Uterus (tissue), 4 donors: Measurements from ENCODE around the gene ORAI2. TPM values are rescaled to one million over a fixed set of nuclear protein-coding genes. Genes with fewer than 3 reads are reported as not detected.
A peak's percentile ranks its signal among the peaks of the same experiment; 100 is the strongest.
"Not testable (repeated sequence)": the region's sequence is repeated elsewhere in the genome, so short reads cannot be mapped to it uniquely, and the experiment has no call there.

Experiments used
- DNase-seq, 2 donors: peaks; one replicate each; pipeline ENCODE4 v3.0.0-alpha.2; 2019 to 2020
- H3K27ac ChIP-seq, 2 donors: fragments of 200-600 bp; sonication (generic); 1 replicate in 1 of 2; 2 replicates in 1 of 2; pipeline ENCODE4 v1.5.1; 2016 to 2018
- H3K27me3 ChIP-seq, 2 donors: fragments of 200-600 bp; sonication (generic); one replicate each; pipeline ENCODE4 v1.5.1; 2018 to 2019; ENCODE audit warnings: control low read depth in 1 of 2
- H3K36me3 ChIP-seq, 2 donors: fragments of 200-600 bp; sonication (generic); one replicate each; pipeline ENCODE4 v1.5.1; 2019; ENCODE audit warnings: control low read depth in 1 of 2
- H3K4me1 ChIP-seq, 2 donors: fragments of 200-600 bp; sonication (generic); one replicate each; pipeline ENCODE4 v1.5.1; 2018 to 2019; ENCODE audit warnings: control low read depth in 1 of 2
- H3K4me3 ChIP-seq, 2 donors: fragments of 200-600 bp; sonication (generic); 1 replicate in 1 of 2; 2 replicates in 1 of 2; pipeline ENCODE4 v1.5.1; 2018 to 2019; ENCODE audit warnings: mild to moderate bottlenecking in 1 of 2
- H3K9me3 ChIP-seq, 2 donors: fragments of 200-600 bp; sonication (generic); one replicate each; pipeline ENCODE4 v1.5.1; 2019; ENCODE audit warnings: control low read depth in 1 of 2
- POLR2A ChIP-seq, 2 donors: fragments of 450-650 bp; IDR thresholded peaks; one replicate each; pipeline ENCODE4 v1.6.1; 2016; ENCODE audit warnings: antibody characterized with exemption in 2 of 2, mild to moderate bottlenecking in 1 of 2, moderate library complexity in 1 of 2
- intact Hi-C: fragments of 100-400 bp; cut with DNase I; formaldehyde crosslinking; loops from one replicate; pipeline ENCODE4 v1.15.1; 2023; ENCODE audit warnings: low total_unique reads
- total RNA-seq, 4 donors: library from RNA; depleted of rRNA in 3 of 4; stranded (reverse); fragments of >200 nt in 3 of 4; gene quantifications; one replicate each; pipeline versions ENCODE4 v1.1.0 to v1.2.4, GENCODE V29; 2014 to 2023
- TF ChIP-seq, protein P1 (sequence below), 4 experiments: fragments of 200-600 bp in 2 of 4; fragments of 450-650 bp in 2 of 4; sonication (generic) in 2 of 4; IDR thresholded peaks; one replicate each; pipeline ENCODE4 v1.5.1; 2016 to 2019; ENCODE audit warnings: antibody characterized with exemption in 4 of 4, mild to moderate bottlenecking in 2 of 4, moderate library complexity in 1 of 4
- donor health status: DM: yes; HTN: yes; CAD: no.

ORAI2 gene
- total RNA-seq, 4 donors from 2014 or later = 15.6 to 48.9 (median 39.0) TPM

DNA sequence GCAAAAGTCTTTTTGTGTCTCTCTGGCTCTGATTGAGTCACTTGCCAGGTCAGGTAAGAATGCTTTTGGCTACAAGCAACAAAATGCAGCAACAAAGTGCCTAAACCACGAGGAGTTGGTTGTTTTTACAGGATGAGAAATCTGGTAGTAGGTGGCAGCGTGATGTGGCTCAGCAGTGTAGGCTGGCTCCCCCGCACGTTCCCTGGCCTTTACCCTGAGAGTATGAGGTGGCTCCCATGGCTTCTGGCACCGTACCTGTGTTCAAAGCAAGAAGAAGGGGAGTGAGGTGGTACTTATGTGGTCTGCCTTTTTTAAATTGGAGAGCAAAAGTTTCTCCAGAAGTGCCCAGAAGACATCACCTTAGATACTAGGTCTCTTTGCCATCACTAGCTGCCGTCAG, 25.5 kb upstream of the ORAI2 start:
- Histone ChIP-seq H3K4me3 (no peak overlapping the region), H3K27ac (no peak overlapping the region), H3K9me3 (no peaks in the 10 kb centered on the region), H3K4me1 (no peaks in the 10 kb centered on the region), H3K36me3 (no peaks in the 10 kb centered on the region), H3K27me3 (no peaks in the 10 kb centered on the region)
- intact Hi-C loops = no loop called here
- TF ChIP-seq, protein P1, sequence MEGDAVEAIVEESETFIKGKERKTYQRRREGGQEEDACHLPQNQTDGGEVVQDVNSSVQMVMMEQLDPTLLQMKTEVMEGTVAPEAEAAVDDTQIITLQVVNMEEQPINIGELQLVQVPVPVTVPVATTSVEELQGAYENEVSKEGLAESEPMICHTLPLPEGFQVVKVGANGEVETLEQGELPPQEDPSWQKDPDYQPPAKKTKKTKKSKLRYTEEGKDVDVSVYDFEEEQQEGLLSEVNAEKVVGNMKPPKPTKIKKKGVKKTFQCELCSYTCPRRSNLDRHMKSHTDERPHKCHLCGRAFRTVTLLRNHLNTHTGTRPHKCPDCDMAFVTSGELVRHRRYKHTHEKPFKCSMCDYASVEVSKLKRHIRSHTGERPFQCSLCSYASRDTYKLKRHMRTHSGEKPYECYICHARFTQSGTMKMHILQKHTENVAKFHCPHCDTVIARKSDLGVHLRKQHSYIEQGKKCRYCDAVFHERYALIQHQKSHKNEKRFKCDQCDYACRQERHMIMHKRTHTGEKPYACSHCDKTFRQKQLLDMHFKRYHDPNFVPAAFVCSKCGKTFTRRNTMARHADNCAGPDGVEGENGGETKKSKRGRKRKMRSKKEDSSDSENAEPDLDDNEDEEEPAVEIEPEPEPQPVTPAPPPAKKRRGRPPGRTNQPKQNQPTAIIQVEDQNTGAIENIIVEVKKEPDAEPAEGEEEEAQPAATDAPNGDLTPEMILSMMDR (IDR thresholded peaks at IDR 0.05) = no peak
- no peak for TF ChIP-seq POLR2A (IDR thresholded peaks at IDR 0.05)
- no peak for DNase-seq

DNA sequence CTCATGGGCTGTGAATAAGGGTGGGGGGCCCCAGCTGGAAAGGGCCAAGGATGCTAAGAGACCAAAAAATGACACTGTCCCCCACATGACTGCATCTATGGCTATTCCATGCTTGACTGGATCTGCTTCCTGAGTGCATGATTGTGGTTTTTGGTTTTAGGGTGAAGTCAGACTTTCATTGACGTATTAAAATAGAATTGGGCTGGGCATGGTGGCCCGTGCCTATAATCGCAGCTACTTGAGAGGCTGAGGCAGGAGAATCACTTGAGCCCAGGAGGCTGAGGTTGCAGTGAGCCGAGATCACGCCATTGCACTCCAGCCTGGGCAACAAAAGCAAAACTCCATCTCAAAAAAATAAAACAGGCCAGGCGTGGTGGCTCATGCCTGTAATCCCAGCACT, 24.8 kb upstream of the ORAI2 start:
- H3K4me3 ChIP-seq, H3K27ac ChIP-seq, H3K4me1 ChIP-seq, H3K27me3 ChIP-seq, DNase-seq, H3K36me3 ChIP-seq, intact Hi-C loops, H3K9me3 ChIP-seq: not testable (repeated sequence)

DNA sequence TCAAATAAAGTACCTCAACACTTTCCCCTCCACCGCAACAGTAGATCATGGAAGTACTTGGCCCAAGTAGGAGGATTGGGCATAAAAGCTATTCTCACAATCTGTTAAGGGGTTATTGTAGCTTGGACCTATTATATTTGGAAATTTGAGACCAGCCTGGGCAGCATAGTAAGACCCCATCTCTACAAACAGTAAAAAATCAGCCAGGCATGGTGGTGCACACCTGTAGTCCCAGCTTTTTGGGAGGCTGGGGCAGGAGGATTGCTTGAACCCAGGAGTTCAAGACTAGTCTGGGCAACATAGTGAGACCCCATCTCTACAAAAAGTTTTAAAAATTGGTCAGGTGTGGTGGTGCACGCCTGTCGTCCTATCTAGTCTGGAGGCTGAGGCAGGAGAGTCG, 24.0 kb upstream of the ORAI2 start:
- H3K4me1 ChIP-seq = no peaks in the 10 kb centered on the region
- H3K27me3 ChIP-seq = no peaks in the 10 kb centered on the region
- no peak overlapping the region for H3K4me3 ChIP-seq
- intact Hi-C loops = no loop called here
- no peak for DNase-seq
- H3K9me3 ChIP-seq = no peaks in the 10 kb centered on the region
- no peak for TF ChIP-seq POLR2A (IDR thresholded peaks at IDR 0.05)
- TF ChIP-seq, protein P1 (IDR thresholded peaks at IDR 0.05) = no peak
- H3K27ac ChIP-seq = no peak overlapping the region
- H3K36me3 ChIP-seq = no peaks in the 10 kb centered on the region

DNA sequence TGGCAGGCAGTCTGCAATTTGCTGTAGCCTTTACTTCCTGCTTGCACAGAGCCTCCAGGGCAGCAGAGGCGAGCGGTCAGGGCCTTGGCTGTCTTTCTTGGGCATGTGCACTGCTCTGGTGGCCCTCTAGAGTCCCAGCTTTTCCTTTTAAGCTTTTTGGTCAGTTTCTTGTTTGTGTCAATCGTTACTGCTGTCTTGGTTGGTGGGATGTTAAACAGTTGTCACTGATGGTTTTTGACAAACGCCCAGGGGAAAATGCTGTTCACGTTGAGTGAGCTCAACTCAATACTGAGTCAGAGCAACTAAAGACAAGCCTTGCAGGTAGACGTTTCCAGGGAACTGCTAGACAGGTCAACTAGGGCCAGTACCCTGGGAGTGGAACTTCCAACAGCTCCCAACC, 23.3 kb upstream of the ORAI2 start:
- no peaks in the 10 kb centered on the region for H3K36me3 ChIP-seq
- TF ChIP-seq, protein P1 (IDR thresholded peaks at IDR 0.05) = no peak
- no peak for TF ChIP-seq POLR2A (IDR thresholded peaks at IDR 0.05)
- H3K4me3 ChIP-seq = no peak overlapping the region
- H3K27ac ChIP-seq = no peak overlapping the region
- no peaks in the 10 kb centered on the region for H3K4me1 ChIP-seq
- no peaks in the 10 kb centered on the region for H3K27me3 ChIP-seq
- intact Hi-C loops = no loop called here
- no peak for DNase-seq
- H3K9me3 ChIP-seq = no peaks in the 10 kb centered on the region

DNA sequence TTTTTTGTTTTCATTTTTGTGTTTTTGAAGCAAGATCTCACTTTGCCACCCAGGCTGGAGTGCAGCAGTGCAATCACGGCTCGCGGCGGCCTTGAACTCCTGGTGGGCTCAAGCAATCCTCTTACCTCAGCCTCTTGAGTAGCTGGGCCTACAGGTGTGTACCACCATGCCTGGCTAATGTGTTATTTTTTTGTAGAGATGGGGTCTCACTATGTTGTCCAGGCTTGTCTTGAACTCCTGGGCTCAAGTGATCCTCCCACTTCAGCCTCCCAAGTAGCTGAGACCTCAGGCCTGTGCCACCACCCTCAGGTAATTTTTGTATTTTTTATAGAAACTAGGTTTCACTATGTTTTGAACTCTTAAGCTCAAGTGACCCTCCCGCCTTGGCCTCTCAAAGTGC, 22.5 kb upstream of the ORAI2 start:
- Histone ChIP-seq H3K27ac (no peak overlapping the region), H3K9me3 (no peaks in the 10 kb centered on the region), H3K4me1 (no peaks in the 10 kb centered on the region), H3K36me3 (no peaks in the 10 kb centered on the region), H3K4me3 (no peak overlapping the region), H3K27me3 (no peaks in the 10 kb centered on the region)
- DNase-seq = no peak
- intact Hi-C loops = no loop called here
- TF ChIP-seq, protein P1 (IDR thresholded peaks at IDR 0.05) = no peak
- no peak for TF ChIP-seq POLR2A (IDR thresholded peaks at IDR 0.05)

DNA sequence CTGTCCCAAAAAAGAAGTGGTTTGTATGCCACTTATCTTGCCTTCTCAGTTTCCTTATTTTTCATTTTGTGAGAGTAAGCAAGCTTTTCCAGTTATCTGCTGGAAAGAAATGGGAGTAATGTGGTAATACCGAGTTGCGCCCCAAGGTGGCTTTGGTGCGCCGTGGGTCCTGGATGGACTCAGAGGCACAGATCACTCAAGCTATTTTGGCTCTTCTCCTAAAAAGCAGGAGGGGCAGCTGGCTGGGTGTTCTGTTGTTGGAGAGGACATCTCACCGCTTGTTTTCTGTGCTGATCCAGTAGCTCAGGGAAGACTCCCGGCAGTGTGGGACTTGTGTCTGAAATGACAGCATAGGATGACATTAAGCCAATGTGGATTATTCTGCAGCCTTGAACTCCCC, 20.8 kb upstream of the ORAI2 start:
- no peak overlapping the region for H3K27ac ChIP-seq
- no peaks in the 10 kb centered on the region for H3K27me3 ChIP-seq
- no peaks in the 10 kb centered on the region for H3K4me1 ChIP-seq
- no peak overlapping the region for H3K4me3 ChIP-seq
- TF ChIP-seq, protein P1 (IDR thresholded peaks at IDR 0.05) = peak; percentile 14 to 36 (median 22)
- no peak for TF ChIP-seq POLR2A (IDR thresholded peaks at IDR 0.05)
- DNase-seq = peak in 1 of 2 donors; percentile 40
- intact Hi-C loops = no loop called here
- no peaks in the 10 kb centered on the region for H3K9me3 ChIP-seq
- no peaks in the 10 kb centered on the region for H3K36me3 ChIP-seq
